HepG2 (cell line): Measurements from ENCODE around the gene ZBED6. TPM values are rescaled to one million over a fixed set of nuclear protein-coding genes. Genes with fewer than 3 reads are reported as not detected.

Source experiments
- EP300 ChIP-seq, 3 experiments: sonication (generic) in 1 of 3; formaldehyde crosslinking in 1 of 3; IDR thresholded peaks; 2 replicates each; pipeline versions ENCODE4 v1.5.1 to v1.6.1; 2011 to 2020; ENCODE audit warnings: low read depth in 2 of 3, low read length in 2 of 3, borderline replicate concordance in 1 of 3, improper control_type of control experiment in 1 of 3, mild to moderate bottlenecking in 1 of 3, missing genetic modification reagents in 1 of 3, moderate library complexity in 1 of 3
- ETV5 ChIP-seq: IDR thresholded peaks from 2 replicates; pipeline ENCODE4 v1.6.1; 2018; ENCODE audit warnings: missing biosample characterization, missing genetic modification reagents, inconsistent platforms, borderline replicate concordance
- GFI1 ChIP-seq: sonication (generic); formaldehyde crosslinking; IDR thresholded peaks from 2 replicates; pipeline ENCODE4 v1.5.0; 2020; ENCODE audit warnings: missing genetic modification reagents, mild to moderate bottlenecking, borderline replicate concordance
- KDM2A ChIP-seq: sonication (generic); formaldehyde crosslinking; IDR thresholded peaks from 2 replicates; pipeline ENCODE4 v1.4.0; 2020; ENCODE audit warnings: low read depth, missing genetic modification reagents, borderline replicate concordance
- NFYC ChIP-seq: IDR thresholded peaks from 2 replicates; pipeline ENCODE4 v1.6.1; 2016; ENCODE audit warnings: missing genetic modification reagents, missing compliant biosample characterization
- PAXIP1 ChIP-seq: sonication (generic); formaldehyde crosslinking; conservative IDR thresholded peaks from 2 replicates; pipeline ENCODE4 v1.4.0; 2020; ENCODE audit warnings: mild to moderate bottlenecking, missing genetic modification reagents, moderate library complexity
- REST ChIP-seq, 2 experiments: IDR thresholded peaks; 2 replicates each; pipeline ENCODE4 v1.6.1; 2011 to 2012; ENCODE audit warnings: low read length in 2 of 2, borderline replicate concordance in 1 of 2, low read depth in 1 of 2, mild to moderate bottlenecking in 1 of 2, moderate library complexity in 1 of 2
- ZBED4 ChIP-seq: sonication (generic); formaldehyde crosslinking; IDR thresholded peaks from 2 replicates; pipeline ENCODE4 v1.4.0; 2020; ENCODE audit warnings: missing genetic modification reagents, borderline replicate concordance
- ZBTB39 ChIP-seq: sonication (generic); formaldehyde crosslinking; IDR thresholded peaks from 2 replicates; pipeline ENCODE4 v1.5.0; 2020; ENCODE audit warnings: missing genetic modification reagents
- ZNF224 ChIP-seq: sonication (generic); formaldehyde crosslinking; IDR thresholded peaks from 2 replicates; pipeline ENCODE4 v1.5.0; 2020; ENCODE audit warnings: mild to moderate bottlenecking, missing genetic modification reagents
- ZNF329 ChIP-seq: sonication (generic); formaldehyde crosslinking; IDR thresholded peaks from 2 replicates; pipeline ENCODE4 v1.9.0; 2021; ENCODE audit warnings: low read depth, mild to moderate bottlenecking, missing genetic modification reagents
- ZNF883 ChIP-seq: sonication (generic); formaldehyde crosslinking; IDR thresholded peaks from 2 replicates; pipeline ENCODE4 v1.5.1; 2020; ENCODE audit warnings: mild to moderate bottlenecking, missing genetic modification reagents; ENCODE audit errors: not compliant biosample characterization
- polyA plus RNA-seq, 8 experiments: library from polyadenylated mRNA; depleted of rRNA in 3 of 8; stranded (reverse) in 7 of 8; unstranded in 1 of 8; fragments of >200 nt; fragmentation: Illumina TruSeq in 4 of 8; extraction: Trizol in 4 of 8; gene quantifications; 2 replicates each; pipeline versions ENCODE4 v1.2.1 to v1.2.3, GENCODE V29; 2011 to 2016; ENCODE audit warnings: low read depth in 4 of 8, missing spikeins in 1 of 8, mixed read lengths in 1 of 8; ENCODE audit not compliant: insufficient read depth in 1 of 8
- total RNA-seq, 5 experiments: library from RNA; depleted of rRNA; stranded (reverse); fragments of >200 nt; fragmentation: Illumina TruSeq; extraction: Trizol; gene quantifications; 2 replicates each; pipeline ENCODE4 v1.2.3, GENCODE V29; 2016; ENCODE audit warnings: low read depth in 1 of 5

Gene ZBED6
- total and polyA plus RNA-seq, 2 of the 13 experiments (the other 11 are each of a cell fraction or from before 2014, with no cell fraction given): 9.3 to 12.5 TPM

- no peak for TF ChIP-seq GFI1 (CRISPR knock-in tag)
- peak; percentile 86 for TF ChIP-seq KDM2A
- TF ChIP-seq EP300 (IDR thresholded peaks at IDR 0.05; ENCODE audit: low read depth in 2 of 2, low read length in 2 of 2): 0 out of 4 replicates have a peak, but pooled peaks of 1 of the 2 experiments have one; percentile 8
- no peak for TF ChIP-seq EP300 (CRISPR knock-in tag; IDR thresholded peaks at IDR 0.05; ENCODE audit: borderline replicate concordance)
- TF ChIP-seq ZBED4 (CRISPR knock-in tag): peak; percentile 70
- no peak for TF ChIP-seq ZNF883 (CRISPR knock-in tag)
- TF ChIP-seq ZNF224: no peak
- TF ChIP-seq PAXIP1 (CRISPR knock-in tag): no peak
- peak; percentile 51; the same call in 1 of the 2 replicates for TF ChIP-seq NFYC (CRISPR knock-in tag)
- TF ChIP-seq ZBTB39 (CRISPR knock-in tag): no peak
- no peak for TF ChIP-seq REST (IDR thresholded peaks at IDR 0.05; ENCODE audit: borderline replicate concordance in 1 of 2, low read depth in 1 of 2, low read length in 2 of 2)
- TF ChIP-seq ETV5: peak; percentile 44; the same call in 1 of the 2 replicates
- no peak for TF ChIP-seq ZNF329 (CRISPR knock-in tag)
These were observed at the start of gene ZBED6, which contains the start of gene ZC3H11A (continued) for GRCh38 chr1:203795441-203796235.
